Measurements from ENCODE around the gene HTRA2.
A peak's percentile ranks its signal among the peaks of the same experiment; 100 is the strongest.

Gene HTRA2

DNA sequence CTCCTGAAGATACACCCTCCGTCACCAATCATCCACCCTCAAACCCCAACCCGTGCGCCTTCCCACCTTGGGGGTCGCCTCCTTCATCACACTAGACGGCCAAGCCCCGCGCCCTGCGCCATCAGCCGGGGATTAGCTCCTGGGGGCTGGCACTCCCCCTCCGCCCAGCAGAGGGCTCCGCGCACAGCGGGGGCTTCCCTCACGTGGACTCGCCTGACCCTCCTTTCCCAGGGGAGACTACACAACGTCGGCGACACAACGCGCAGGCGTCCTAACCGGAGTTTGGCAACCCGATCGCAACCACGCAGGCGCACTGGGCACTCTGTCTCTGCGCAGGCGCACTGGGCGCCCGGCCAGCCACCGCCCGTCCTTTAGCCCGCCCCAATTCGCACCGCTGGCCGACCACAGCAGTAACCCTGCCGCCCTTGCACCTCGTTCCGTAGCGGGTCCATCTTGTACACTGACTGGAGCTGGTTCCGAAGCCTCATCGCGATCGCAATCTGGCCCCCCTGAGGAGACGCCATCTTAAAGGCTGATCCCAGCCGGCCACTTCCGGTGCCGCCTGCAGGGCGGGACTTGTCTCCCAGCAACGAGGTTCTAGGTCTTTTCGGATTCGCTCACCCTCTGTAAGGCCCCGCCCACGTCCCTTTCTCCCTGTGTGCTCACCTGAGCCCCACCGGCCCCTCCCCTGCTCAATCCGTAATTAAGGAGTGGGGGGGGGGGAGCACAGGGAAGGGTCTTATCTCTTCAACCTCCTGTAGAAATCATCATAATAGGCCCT, 22.4 kb upstream of the HTRA2 start, which contains the start of gene PCGF1:
PCGF1 (minus strand) TSS at position 551 of the 781 bp plus-strand sequence; CDS start at position 524, 27 bp downstream.
- Histone ChIP-seq H3K9ac (peak within 1 kb of the TSS; percentile 86), H3K4me1 (ENCODE audit: low read depth, poor library complexity, severe bottlenecking) (peaks cover 23% of the 10 kb centered on the region), H2AFZ (ENCODE audit: low read depth) (peak within 1 kb of the TSS; percentile 99), H3K27me3 (ENCODE audit: insufficient read depth, low read depth) (peaks cover 24% of the 10 kb centered on the region), H4K20me1 (ENCODE audit: insufficient read depth) (no peaks in the 10 kb centered on the region), H3K27ac (peak within 1 kb of the TSS; percentile 86), H3K4me3 (IDR thresholded peaks at IDR 0.05; ENCODE audit: insufficient read depth, low read depth, low read length) (peak within 1 kb of the TSS; percentile 88), H3K79me2 (ENCODE audit: insufficient read depth, low read depth) (peaks cover 13% of the 10 kb centered on the region), H3K36me3 (ENCODE audit: insufficient read depth) (no peaks in the 10 kb centered on the region), H3K4me2 (peak within 1 kb of the TSS; percentile 98)
- TF ChIP-seq, protein P1, sequence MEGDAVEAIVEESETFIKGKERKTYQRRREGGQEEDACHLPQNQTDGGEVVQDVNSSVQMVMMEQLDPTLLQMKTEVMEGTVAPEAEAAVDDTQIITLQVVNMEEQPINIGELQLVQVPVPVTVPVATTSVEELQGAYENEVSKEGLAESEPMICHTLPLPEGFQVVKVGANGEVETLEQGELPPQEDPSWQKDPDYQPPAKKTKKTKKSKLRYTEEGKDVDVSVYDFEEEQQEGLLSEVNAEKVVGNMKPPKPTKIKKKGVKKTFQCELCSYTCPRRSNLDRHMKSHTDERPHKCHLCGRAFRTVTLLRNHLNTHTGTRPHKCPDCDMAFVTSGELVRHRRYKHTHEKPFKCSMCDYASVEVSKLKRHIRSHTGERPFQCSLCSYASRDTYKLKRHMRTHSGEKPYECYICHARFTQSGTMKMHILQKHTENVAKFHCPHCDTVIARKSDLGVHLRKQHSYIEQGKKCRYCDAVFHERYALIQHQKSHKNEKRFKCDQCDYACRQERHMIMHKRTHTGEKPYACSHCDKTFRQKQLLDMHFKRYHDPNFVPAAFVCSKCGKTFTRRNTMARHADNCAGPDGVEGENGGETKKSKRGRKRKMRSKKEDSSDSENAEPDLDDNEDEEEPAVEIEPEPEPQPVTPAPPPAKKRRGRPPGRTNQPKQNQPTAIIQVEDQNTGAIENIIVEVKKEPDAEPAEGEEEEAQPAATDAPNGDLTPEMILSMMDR (conservative IDR thresholded peaks at IDR 0.05; ENCODE audit: low read depth, low read length) = peak; percentile 13; the same call in 1 of the 2 replicates

- H4K20me1 ChIP-seq (ENCODE audit: insufficient read depth) = no peaks in the 10 kb centered on the region
- H3K27ac ChIP-seq = no peak overlapping the region; the same call in 1 of the 2 replicates
- H3K9ac ChIP-seq = peak overlapping the region; percentile 86
- peak overlapping the region; percentile 99 for H2AFZ ChIP-seq (ENCODE audit: low read depth)
- peak overlapping the region; percentile 84 for H3K4me3 ChIP-seq (IDR thresholded peaks at IDR 0.05; ENCODE audit: insufficient read depth, low read depth, low read length)
- H3K4me2 ChIP-seq = peak overlapping the region; percentile 81
- no peaks in the 10 kb centered on the region for H3K36me3 ChIP-seq (ENCODE audit: insufficient read depth)
- peaks cover 23% of the 10 kb centered on the region for H3K27me3 ChIP-seq (ENCODE audit: insufficient read depth, low read depth)
- H3K4me1 ChIP-seq (ENCODE audit: low read depth, poor library complexity, severe bottlenecking) = peaks cover 19% of the 10 kb centered on the region
- TF ChIP-seq, protein P1 (conservative IDR thresholded peaks at IDR 0.05; ENCODE audit: low read depth, low read length) = no peak
- peaks cover 13% of the 10 kb centered on the region for H3K79me2 ChIP-seq (ENCODE audit: insufficient read depth, low read depth)
These were observed 21.7 kb upstream of the HTRA2 start for GRCh38 chr2:74507926-74508520.

- H3K36me3 ChIP-seq (ENCODE audit: insufficient read depth) = no peaks in the 10 kb centered on the region
- peaks cover 38% of the 10 kb centered on the region for H3K27me3 ChIP-seq (ENCODE audit: insufficient read depth, low read depth)
These were observed 19.5 kb upstream of the HTRA2 start for GRCh38 chr2:74510272-74510671.

DNA sequence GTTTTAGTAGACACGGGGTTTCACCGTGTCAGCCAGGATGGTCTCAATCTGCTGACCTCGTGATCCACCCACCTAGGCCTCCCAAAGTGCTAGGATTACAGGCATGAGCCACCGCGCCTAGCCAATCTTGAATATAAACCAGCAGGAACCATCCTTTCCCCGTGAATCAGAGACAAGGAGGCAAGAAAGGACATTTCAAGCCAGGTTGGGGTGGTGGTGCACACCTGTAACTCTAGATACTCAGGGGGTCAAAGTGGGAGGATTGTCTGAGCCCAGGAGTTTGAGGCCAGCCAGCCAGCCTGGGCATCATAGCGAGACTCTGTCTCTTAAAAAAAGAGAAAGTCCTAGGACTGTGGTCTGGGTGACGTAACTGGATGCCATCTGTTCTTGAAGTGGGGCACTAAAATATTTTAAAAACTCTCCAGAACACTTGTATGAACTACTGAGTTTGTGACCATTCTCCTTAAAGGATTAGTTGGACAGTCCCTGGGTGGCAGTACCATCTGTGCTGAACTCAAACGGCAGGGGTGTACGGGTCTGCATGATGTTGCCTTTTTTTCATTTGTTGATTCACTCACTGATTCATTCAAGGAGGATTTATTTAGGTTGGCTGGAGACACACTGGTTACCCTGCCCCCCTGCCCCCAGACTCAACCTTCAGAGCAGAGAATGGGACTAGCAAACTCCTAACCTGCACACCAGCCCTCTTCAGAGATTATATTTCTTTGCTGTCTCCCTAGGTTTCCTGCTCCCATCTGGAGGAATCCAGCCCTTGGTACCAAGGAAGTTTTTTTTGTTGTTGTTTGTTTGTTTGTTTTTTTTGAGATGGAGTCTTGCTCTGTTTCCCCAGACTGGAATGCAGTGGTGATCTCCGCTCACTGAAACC, 18.4 kb upstream of the HTRA2 start:
- Histone ChIP-seq H2AFZ (ENCODE audit: low read depth) (no peak overlapping the region), H3K27me3 (ENCODE audit: insufficient read depth, low read depth) (peaks cover 38% of the 10 kb centered on the region), H4K20me1 (ENCODE audit: insufficient read depth) (no peaks in the 10 kb centered on the region), H3K36me3 (ENCODE audit: insufficient read depth) (no peaks in the 10 kb centered on the region), H3K9ac (no peak overlapping the region), H3K79me2 (ENCODE audit: insufficient read depth, low read depth) (peaks cover 7% of the 10 kb centered on the region), H3K4me3 (IDR thresholded peaks at IDR 0.05; ENCODE audit: insufficient read depth, low read depth, low read length) (no peak overlapping the region), H3K4me2 (no peak overlapping the region), H3K27ac (no peak overlapping the region), H3K4me1 (ENCODE audit: low read depth, poor library complexity, severe bottlenecking) (peaks cover 15% of the 10 kb centered on the region)
- TF ChIP-seq, protein P1 (conservative IDR thresholded peaks at IDR 0.05; ENCODE audit: low read depth, low read length) = no peak

More at GRCh38 chr2:74510272-74510671, 19.5 kb upstream of the HTRA2 start:
- H3K4me1 ChIP-seq (ENCODE audit: low read depth, poor library complexity, severe bottlenecking) = peaks cover 23% of the 10 kb centered on the region
- no peak overlapping the region for H3K9ac ChIP-seq
- H3K79me2 ChIP-seq (ENCODE audit: insufficient read depth, low read depth) = peaks cover 13% of the 10 kb centered on the region
- no peak overlapping the region for H3K4me2 ChIP-seq
- H3K4me3 ChIP-seq (IDR thresholded peaks at IDR 0.05; ENCODE audit: insufficient read depth, low read depth, low read length) = no peak overlapping the region
- no peak overlapping the region for H3K27ac ChIP-seq
- TF ChIP-seq, protein P1 (conservative IDR thresholded peaks at IDR 0.05; ENCODE audit: low read depth, low read length) = no peak
- H4K20me1 ChIP-seq (ENCODE audit: insufficient read depth) = no peaks in the 10 kb centered on the region
- no peak overlapping the region for H2AFZ ChIP-seq (ENCODE audit: low read depth)
